Smooth muscle cell (in vitro differentiated cells): ENCODE data around the gene OGDHL. TPM values are rescaled to one million over a fixed set of nuclear protein-coding genes. Genes with fewer than 3 reads are reported as not detected.

Source experiments
- DNase-seq: peaks from one replicate; lab custom pipeline; 2025; ENCODE audit not compliant: unreplicated experiment; lab: John Stamatoyannopoulos, UW
- H2AFZ ChIP-seq: fragments of 200-600 bp; sonication (generic); 2 replicates; pipeline ENCODE4 v1.6.0; 2016; ENCODE audit warnings: antibody characterized with exemption, low read depth, mild to moderate bottlenecking
- H3F3A ChIP-seq: fragments of 200-600 bp; sonication (generic); 2 replicates; pipeline ENCODE4 v1.6.0; 2017; ENCODE audit warnings: antibody characterized with exemption, low read depth
- H3K27ac ChIP-seq: fragments of 200-600 bp; sonication (generic); 2 replicates; pipeline ENCODE4 v1.5.1; 2016; ENCODE audit warnings: low read depth, mild to moderate bottlenecking
- H3K27me3 ChIP-seq: fragments of 200-600 bp; sonication (generic); 2 replicates; pipeline ENCODE4 v1.6.1; 2016; ENCODE audit warnings: low read depth, mild to moderate bottlenecking
- H3K36me3 ChIP-seq: fragments of 200-600 bp; sonication (generic); 2 replicates; pipeline ENCODE4 v1.5.1; 2016; ENCODE audit warnings: low read depth
- H3K4me1 ChIP-seq: fragments of 200-600 bp; sonication (generic); 2 replicates; pipeline ENCODE4 v1.5.1; 2016; ENCODE audit warnings: low read depth
- H3K4me2 ChIP-seq: fragments of 200-600 bp; sonication (generic); 2 replicates; pipeline ENCODE4 v1.6.0; 2016; ENCODE audit warnings: mild to moderate bottlenecking
- H3K4me3 ChIP-seq: fragments of 200-600 bp; sonication (generic); 2 replicates; pipeline ENCODE4 v1.5.1; 2016; ENCODE audit warnings: mild to moderate bottlenecking
- H3K79me2 ChIP-seq: fragments of 200-600 bp; sonication (generic); 2 replicates; pipeline ENCODE4 v1.6.0; 2016; ENCODE audit warnings: low read depth, mild to moderate bottlenecking
- H3K9ac ChIP-seq: fragments of 200-600 bp; sonication (generic); 2 replicates; pipeline ENCODE4 v1.6.0; 2016; ENCODE audit warnings: low read depth
- H3K9me3 ChIP-seq: fragments of 200-600 bp; sonication (generic); replicated peaks from 2 replicates; pipeline ENCODE4 v1.5.1; 2016; ENCODE audit warnings: low read depth
- H4K20me1 ChIP-seq: fragments of 200-600 bp; sonication (generic); 2 replicates; pipeline ENCODE4 v1.6.0; 2016; ENCODE audit warnings: low read depth
- CTCF ChIP-seq: fragments of 200-600 bp; sonication (generic); IDR thresholded peaks from 2 replicates; pipeline ENCODE4 v1.5.1; 2017; ENCODE audit warnings: borderline replicate concordance, mild to moderate bottlenecking, antibody characterized with exemption; ENCODE audit not compliant: insufficient read depth, poor library complexity, severe bottlenecking
- WGBS: methylation state at CpG from one replicate; pipeline ENCODE4 v1.1.7; 2016; ENCODE audit warnings: low lambda C conversion rate; 5-methylcytosine and 5-hydroxymethylcytosine counted together
- polyA plus RNA-seq: library from polyadenylated mRNA; unstranded; fragments of >200 nt; fragmentation: Nextera tagmentation; extraction: Ambion mirVana; gene quantifications from 2 replicates; pipeline ENCODE4 v1.2.1, GENCODE V29; 2016
- total RNA-seq: library from RNA; depleted of rRNA; stranded (reverse); fragments of >200 nt; gene quantifications from 2 replicates; pipeline ENCODE4 v1.2.3, GENCODE V29; 2014

Gene OGDHL
- total and polyA plus RNA-seq, 2 experiments from 2014 or later = 1.3 to 1.7 TPM

- WGBS = 42% methylated on average over 4 of the region's 4 CpGs
- Histone ChIP-seq H3K27me3 (peaks cover 3% of the 10 kb centered on the region), H2AFZ (no peak overlapping the region)
Measured at GRCh38 chr10:49762566-49762877, 399 bp upstream of the OGDHL start.

GRCh38 chr10:49761201-49761788, 828 bp downstream of the OGDHL start:
- DNase-seq = no peak
- no peaks in the 10 kb centered on the region for H3K4me1 ChIP-seq
- no peak overlapping the region for H3K9ac ChIP-seq
- no peaks in the 10 kb centered on the region for H3K36me3 ChIP-seq
- peak overlapping the region; percentile 94 for H3K4me2 ChIP-seq
- no peaks in the 10 kb centered on the region for H4K20me1 ChIP-seq
- H3K4me3 ChIP-seq = peak overlapping the region; percentile 72
- 39% methylated on average over 13 of the region's 16 CpGs for WGBS
- H3F3A ChIP-seq = no peaks in the 10 kb centered on the region
- no peaks in the 10 kb centered on the region for H3K79me2 ChIP-seq
- no peak overlapping the region for H2AFZ ChIP-seq
- no peaks in the 10 kb centered on the region for H3K27me3 ChIP-seq
- no peak for TF ChIP-seq CTCF
- H3K9me3 ChIP-seq = no peaks in the 10 kb centered on the region
- no peak overlapping the region for H3K27ac ChIP-seq

More at GRCh38 chr10:49762566-49762877, 399 bp upstream of the OGDHL start:
- no peak overlapping the region for H3K27ac ChIP-seq
- H3K4me2 ChIP-seq = peak overlapping the region; percentile 94
- no peaks in the 10 kb centered on the region for H4K20me1 ChIP-seq
- no peak overlapping the region for H3K9ac ChIP-seq
- no peaks in the 10 kb centered on the region for H3K4me1 ChIP-seq
- no peaks in the 10 kb centered on the region for H3F3A ChIP-seq
- no peaks in the 10 kb centered on the region for H3K9me3 ChIP-seq
- peak overlapping the region; percentile 72 for H3K4me3 ChIP-seq
- no peaks in the 10 kb centered on the region for H3K36me3 ChIP-seq
- DNase-seq = no peak
- H3K79me2 ChIP-seq = no peaks in the 10 kb centered on the region
- no peak for TF ChIP-seq CTCF

GRCh38 chr10:49760789-49761188, 1.3 kb downstream of the OGDHL start:
- DNase-seq = no peak
- Histone ChIP-seq H2AFZ (no peak overlapping the region), H3K4me1 (no peaks in the 10 kb centered on the region), H3K4me2 (no peak overlapping the region), H3K9me3 (no peaks in the 10 kb centered on the region), H3K79me2 (no peaks in the 10 kb centered on the region), H3K27ac (no peak overlapping the region), H3K4me3 (no peak overlapping the region), H3K27me3 (no peaks in the 10 kb centered on the region), H4K20me1 (no peaks in the 10 kb centered on the region), H3F3A (no peaks in the 10 kb centered on the region), H3K9ac (no peak overlapping the region), H3K36me3 (no peaks in the 10 kb centered on the region)
- WGBS = 82% methylated on average over 3 of the region's 3 CpGs
- no peak for TF ChIP-seq CTCF

- Histone ChIP-seq H3K79me2 (no peaks in the 10 kb centered on the region), H4K20me1 (no peaks in the 10 kb centered on the region), H2AFZ (no peak overlapping the region), H3K27ac (no peak overlapping the region), H3F3A (no peaks in the 10 kb centered on the region), H3K9ac (no peak overlapping the region), H3K4me2 (no peak overlapping the region), H3K4me1 (no peaks in the 10 kb centered on the region), H3K36me3 (no peaks in the 10 kb centered on the region), H3K4me3 (no peak overlapping the region), H3K27me3 (no peaks in the 10 kb centered on the region), H3K9me3 (no peaks in the 10 kb centered on the region)
- WGBS = 89% methylated on average over 10 of the region's 10 CpGs
- DNase-seq = no peak
- TF ChIP-seq CTCF = no peak
Measured at GRCh38 chr10:49759787-49760551, 2.2 kb downstream of the OGDHL start.
